GM18505 (cell line): ENCODE results near the gene PFDN4.
"Not testable (repeated sequence)": the region's sequence is repeated elsewhere in the genome, so short reads cannot be mapped to it uniquely, and the experiment has no call there.

ENCODE experiments used
- ATAC-seq: cut with Tn5 transposase; IDR thresholded peaks from one replicate; pipeline ENCODE4 v1.9.1; 2021; ENCODE audit not compliant: unreplicated experiment
- POLR2A ChIP-seq: IDR thresholded peaks from 4 replicates; pipeline ENCODE4 v1.6.1; 2011; ENCODE audit warnings: borderline replicate concordance; ENCODE audit not compliant: insufficient read depth, insufficient read length; ENCODE audit errors: extremely low read depth

The PFDN4 gene

DNA sequence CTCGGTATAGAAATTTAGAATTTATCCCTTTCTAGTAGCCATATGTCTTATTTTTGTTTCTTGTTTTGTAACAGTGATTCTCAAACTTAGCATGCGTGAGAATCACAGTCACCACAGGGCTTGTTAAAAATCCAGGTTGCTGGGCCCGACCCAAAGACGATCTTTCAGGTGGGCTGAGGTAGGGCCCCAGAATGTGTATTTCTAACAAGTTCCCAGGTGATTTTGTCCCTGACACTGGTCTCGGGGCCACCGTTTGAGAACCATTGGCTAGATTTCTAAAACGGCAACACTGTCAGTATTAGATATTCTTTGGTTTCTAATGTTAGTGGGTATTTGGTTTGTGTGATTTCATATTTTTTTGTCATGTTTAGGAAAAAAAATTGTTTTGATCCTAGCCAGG is 9.9 kb downstream of the PFDN4 start:
- no peak for TF ChIP-seq POLR2A
- ATAC-seq, result no peak

DNA sequence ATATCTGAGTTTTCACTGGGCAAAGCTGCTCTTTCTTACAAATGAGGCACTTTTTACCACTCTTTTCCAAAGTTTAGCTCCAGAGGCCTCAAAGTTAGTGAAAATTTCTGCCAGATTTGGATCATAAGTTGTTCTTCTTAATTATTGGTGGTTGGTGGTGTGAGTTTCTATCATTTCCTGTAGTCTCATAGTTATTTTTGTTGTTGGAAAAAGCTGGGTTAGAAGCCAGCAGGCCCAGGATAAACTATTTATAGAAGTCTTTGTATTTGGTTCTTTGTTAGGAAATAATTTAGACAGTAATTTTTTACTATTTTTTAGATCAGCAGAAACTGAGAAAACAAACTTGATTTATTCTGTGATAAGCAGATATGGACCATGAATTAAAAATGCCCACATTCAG is 10.6 kb downstream of the PFDN4 start:
- TF ChIP-seq POLR2A, result no peak
- ATAC-seq, result no peak

DNA sequence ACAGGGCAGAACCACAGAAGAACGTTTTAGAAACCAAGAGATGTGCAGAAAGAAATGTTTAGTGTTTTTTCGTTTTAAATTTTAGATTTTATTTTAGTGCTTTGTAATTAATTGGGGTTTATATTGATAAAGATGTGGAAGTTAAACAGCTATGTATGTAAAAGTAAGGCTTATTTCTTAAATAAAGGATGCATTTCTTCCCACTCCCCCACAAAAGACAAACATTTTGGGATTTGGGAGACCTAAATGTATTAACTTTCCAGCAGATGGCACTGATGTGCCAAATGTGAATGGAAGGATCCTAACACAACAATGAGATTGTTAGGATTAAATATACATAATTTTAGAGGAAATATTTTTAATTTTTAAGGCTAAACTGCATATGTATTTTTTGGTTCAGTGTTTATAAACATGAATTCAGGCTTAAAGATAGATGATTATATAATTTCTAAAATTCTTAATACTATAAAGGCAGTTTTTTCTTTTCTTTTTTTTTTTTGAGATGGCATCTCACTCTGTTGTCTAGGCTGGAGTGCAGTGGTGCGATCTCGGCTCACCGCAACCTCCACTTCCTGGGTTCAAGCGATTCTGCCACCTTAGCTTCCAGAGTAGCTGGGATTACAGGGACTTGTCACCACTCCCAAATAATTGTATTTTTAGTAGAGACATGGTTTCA is 12.0 kb downstream of the PFDN4 start:
- ATAC-seq, result no peak
- TF ChIP-seq POLR2A, result no peak

GRCh38 chr20:54220722-54221121 is 12.8 kb downstream of the PFDN4 start:
- no peak for ATAC-seq
- TF ChIP-seq POLR2A, result no peak

DNA sequence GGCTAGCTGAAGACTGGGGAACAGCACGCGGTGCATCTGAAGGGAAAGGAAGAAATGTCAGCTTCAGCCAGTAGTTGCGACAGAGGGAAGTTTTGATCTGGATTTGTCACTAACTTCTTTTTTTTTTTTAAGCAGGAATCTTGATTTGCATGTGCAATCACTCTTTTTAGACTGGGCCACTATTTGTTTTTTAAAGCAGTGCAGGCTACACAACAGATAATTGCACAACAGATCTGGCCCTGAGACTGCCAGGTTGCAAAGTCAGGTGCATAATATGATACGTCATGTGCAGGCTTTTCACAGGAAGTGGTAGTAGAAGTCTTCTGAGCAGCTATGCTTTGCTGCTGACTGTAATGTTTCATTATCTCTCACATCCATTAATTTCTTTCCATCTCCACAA is 13.5 kb downstream of the PFDN4 start:
- ATAC-seq, result no peak
- no peak for TF ChIP-seq POLR2A

- ATAC-seq, result no peak
- TF ChIP-seq POLR2A, result no peak
Observed at GRCh38 chr20:54221996-54222890, 14.4 kb downstream of the PFDN4 start.

DNA sequence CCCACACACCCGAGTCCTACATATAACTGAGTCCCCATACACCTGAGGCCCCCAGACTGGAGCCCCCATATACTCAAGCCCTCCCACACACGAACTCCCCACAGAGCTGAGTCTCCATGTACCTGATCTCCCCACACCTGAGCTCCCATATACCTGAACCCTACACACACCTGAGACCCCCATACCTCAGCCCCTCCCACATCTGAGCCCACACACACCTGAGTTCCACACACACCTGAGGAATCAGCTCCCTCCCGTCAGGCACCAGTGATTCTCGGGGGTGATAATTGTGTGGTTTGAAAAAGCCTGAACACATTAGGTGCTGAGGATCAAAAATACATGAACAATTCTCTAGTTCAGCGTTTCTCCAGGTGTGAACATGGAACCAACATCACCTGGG is 15.4 kb downstream of the PFDN4 start:
- no peak for ATAC-seq
- no peak for TF ChIP-seq POLR2A

GRCh38 chr20:54223751-54224150 is 15.9 kb downstream of the PFDN4 start:
- no peak for ATAC-seq
- TF ChIP-seq POLR2A, result no peak

DNA sequence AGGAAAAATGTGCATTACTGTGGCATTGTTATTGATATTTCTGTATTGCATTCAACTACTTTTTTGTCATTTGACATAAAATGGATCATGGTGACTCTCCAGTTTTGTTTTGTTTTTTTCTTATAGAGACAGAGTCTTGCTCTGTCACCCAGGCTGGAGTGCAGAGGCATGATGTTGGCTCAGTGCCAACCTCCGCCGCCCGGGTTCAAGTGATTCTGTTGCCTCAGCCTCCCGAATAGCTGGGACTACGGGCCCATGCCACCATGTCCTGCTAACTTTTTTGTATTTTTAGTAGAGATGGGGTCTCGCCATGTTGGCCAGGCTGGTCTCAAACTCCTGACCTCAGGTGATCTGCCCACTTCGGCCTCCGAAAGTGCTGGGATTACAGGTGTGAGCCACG is 16.8 kb downstream of the PFDN4 start:
- not testable (repeated sequence) for ATAC-seq

- no peak for TF ChIP-seq POLR2A
- peak; percentile 86 for ATAC-seq
Observed at GRCh38 chr20:54227241-54227640, 19.4 kb downstream of the PFDN4 start.

DNA sequence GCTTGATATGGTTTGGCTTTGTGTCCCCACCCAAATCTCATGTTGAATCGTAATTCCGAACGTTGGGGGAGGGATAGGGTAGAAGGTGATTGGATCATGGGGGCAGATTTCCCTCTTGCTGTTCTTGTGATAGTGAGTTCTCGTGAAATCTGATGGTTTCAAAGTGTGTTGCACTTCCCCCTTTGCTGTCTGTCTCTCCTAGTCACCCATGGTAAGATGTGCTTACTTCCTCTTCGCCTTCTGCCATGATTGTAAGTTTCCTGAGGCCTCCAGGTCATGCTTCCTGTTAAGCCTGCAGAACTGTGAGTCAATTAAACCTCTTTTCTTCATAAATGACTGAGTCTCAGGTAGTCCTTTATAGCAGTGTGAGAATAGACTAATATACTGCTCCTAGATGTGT is 19.9 kb downstream of the PFDN4 start:
- TF ChIP-seq POLR2A, result no peak
- ATAC-seq, result no peak

GRCh38 chr20:54228841-54229240 is 21.0 kb downstream of the PFDN4 start:
- no peak for TF ChIP-seq POLR2A
- ATAC-seq, result no peak

DNA sequence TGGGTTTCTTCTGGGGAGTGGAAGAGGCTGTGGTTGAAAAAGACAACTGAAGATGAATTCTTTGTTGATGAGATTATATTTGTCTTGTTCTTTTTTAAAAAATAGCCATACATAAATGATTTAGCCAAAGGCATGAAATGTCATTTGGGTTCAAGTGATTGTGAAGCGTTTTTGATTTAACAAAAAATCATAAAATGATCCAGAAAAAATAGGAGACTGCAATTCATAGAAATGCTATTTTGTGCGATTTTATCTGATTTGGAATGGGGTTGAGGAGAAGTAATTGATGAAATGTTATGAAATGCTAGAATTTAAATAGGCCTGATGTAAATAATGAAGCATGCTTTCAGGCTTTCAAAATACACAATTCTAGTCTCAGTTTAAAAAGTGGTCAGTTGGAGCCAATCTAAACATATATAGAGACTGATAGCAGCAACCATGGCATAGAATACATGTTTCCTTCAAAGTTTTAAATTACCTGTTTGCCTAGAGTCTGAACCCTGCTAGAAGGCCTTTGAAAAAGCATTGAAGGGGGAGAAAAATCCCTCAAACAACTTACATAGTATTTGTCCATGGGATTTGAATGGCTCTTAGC is 21.8 kb downstream of the PFDN4 start:
- TF ChIP-seq POLR2A, result no peak
- no peak for ATAC-seq

DNA sequence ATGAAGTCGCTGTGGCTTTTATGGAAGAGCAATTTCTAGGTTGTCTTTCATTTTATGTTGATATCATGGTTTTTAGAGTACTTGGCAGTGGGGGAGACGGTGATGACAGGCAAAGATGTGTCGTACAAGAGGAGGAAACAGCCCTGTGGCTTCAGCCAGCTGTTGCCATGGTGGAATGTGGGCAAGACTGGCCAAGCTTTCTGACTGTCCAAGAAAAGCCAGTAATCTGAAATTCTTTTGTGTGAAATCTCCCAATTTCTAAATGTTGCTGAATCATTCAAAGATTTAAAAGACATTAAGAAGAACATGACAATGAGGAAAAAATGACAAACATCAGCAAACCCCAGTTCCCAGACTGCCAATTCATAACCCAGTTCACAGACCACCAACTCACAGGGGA is 23.1 kb downstream of the PFDN4 start:
- no peak for ATAC-seq
- TF ChIP-seq POLR2A, result no peak
